ENCODE data around the gene DENND1A.

Gene DENND1A

DNA sequence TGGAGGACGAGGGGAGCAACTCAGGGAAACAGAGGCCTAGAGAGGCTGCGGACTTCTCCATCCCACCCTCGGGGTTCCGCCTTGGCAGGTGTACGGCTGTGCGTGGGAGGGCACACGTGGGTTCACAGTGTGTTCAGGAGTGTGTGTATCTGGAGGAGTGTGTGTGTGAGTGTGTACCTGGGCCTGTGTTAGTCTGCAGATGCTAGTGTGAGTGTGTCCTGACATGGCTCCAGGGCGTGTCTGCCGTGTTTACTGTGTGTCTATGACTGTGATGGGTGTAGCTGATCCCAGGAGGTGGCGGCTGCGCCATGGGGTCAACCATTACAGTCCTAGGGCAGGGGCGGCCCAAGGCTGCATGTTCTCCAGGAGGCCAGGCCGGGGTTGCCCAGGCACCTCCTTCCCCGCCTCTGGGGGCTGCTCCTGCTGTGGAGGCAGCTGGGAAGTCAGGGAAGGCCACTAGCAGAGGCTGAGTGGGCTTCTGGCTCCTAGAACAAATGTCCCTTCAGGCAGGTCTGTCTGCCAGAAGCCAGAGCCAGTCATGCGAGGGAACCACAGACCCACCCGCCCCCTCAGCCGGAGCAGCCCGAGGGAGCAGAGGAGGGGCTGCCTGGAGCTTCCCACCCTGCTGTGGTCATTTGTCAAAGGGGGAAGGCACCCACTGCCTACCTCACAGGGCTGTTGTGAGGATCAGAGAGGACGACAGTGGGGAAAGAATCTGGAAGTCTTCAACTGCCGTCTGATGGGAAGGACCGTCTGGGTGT, 552.5 kb downstream of the DENND1A start:
- DNase-seq (ENCODE audit: low read depth in 3 of 3, low spot score in 1 of 3) = no peak

DNA sequence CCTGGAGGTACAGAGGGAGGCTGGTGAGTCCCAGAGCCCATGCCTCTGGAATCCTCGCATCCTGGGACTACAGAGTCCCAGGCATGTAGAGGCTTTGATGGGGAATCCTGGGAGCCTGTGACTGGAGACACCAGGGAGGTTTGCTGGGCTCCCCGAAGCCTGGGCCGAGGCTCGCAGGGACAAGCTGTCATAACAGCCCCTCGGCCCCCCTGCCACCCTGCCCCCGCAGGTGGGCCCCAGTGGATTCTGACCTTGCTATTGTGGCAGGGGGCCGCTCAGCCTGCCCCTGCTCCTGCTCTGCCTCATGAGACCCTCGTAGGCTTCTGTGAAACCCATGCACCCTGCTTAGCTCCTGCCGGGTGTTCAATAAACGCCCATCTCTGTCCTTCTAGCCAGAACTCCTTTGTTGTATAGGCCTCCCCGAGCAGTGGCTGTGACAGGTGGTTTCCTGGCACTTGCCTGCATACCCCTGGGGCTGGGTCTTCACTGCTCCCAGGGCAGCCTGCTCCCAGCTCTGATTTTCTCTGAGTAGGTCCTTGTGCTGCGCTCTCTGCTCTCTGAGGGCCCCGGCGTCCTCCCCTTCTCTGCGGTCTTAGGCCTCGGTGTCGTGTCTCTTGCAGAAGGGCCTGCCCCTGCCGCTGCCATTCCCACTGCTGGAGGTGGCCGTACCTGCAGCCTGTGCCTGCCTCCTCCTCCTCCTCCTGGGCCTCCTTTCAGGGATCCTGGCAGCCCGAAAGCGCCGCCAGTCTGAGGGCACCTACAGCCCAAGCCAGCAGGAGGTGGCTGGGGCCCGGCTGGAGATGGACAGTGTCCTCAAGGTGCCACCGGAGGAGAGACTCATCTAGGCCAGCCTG, 553.5 kb downstream of the DENND1A start:
- no peak for DNase-seq (ENCODE audit: low read depth in 3 of 3, low spot score in 1 of 3)

DNA sequence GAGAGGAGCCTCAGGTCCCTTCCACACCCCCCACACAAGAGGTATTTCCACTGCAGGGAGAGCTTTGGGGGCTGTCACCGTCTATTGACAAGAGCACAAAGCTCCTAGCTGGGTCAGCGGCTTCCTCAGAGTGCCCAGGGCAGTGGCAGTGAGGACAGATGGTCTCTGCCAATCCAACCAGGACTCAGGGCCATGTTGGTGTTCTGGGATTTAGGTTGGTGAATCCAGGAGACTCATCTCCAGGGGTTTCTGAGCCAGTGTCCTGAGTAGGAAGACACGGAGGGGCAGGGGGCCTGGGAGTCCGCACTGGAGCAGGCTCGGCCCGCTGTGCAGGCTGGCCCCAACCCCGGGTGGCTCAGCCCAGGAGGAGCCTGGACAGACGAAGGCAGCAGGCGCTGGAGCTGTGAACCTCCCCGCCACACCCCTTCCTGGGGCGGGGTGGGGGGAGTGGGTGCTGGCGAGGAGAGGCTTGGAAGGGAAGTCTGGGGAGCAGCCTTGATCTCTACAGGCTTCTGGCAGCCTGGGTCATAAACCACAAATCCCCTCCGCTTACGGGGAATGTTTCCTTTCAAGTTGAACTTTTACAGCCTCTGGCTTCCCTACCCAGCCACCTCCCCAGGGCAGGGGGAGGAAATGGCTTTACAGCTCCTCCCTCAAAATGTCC, 554.3 kb downstream of the DENND1A start:
- DNase-seq (ENCODE audit: low read depth in 3 of 3, low spot score in 1 of 3) = no peak

DNA sequence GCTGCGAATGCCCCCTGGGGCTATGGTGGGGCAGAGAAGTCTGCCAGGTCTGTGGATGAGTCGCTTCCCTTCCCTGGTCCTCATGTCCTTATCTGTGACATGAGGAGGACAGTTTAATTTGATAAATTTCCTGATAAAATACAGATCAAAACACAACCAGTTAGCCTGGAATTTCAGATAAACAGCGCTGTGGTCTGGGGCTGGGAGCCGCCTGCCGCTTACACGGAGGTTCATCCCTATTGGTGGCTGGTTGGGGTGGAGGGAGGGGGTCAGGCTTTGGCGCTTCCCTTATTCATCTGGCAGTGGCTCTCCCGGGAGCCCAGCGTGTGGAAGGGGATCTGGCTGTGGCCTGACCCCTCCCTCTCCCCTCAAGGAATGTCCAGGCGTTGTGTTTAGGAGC, 556.0 kb downstream of the DENND1A start:
- no peak for DNase-seq (ENCODE audit: low read depth in 3 of 3, low spot score in 1 of 3)

DNA sequence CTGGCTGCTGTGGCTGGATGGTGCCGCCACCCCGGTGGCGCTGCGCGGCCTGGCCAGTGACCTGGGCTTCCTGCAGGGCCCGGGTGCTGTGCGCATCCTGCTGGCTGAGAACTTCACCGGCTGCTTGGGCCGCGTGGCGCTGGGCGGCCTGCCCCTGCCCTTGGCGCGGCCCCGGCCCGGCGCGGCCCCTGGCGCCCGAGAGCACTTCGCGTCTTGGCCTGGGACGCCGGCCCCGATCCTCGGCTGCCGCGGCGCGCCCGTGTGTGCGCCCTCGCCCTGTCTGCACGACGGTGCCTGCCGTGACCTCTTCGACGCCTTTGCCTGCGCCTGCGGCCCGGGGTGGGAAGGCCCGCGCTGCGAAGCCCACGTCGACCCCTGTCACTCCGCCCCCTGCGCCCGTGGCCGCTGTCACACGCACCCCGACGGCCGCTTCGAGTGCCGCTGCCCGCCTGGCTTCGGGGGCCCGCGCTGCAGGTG, 556.4 kb downstream of the DENND1A start:
- no peak for DNase-seq (ENCODE audit: low read depth in 3 of 3, low spot score in 1 of 3)

DNA sequence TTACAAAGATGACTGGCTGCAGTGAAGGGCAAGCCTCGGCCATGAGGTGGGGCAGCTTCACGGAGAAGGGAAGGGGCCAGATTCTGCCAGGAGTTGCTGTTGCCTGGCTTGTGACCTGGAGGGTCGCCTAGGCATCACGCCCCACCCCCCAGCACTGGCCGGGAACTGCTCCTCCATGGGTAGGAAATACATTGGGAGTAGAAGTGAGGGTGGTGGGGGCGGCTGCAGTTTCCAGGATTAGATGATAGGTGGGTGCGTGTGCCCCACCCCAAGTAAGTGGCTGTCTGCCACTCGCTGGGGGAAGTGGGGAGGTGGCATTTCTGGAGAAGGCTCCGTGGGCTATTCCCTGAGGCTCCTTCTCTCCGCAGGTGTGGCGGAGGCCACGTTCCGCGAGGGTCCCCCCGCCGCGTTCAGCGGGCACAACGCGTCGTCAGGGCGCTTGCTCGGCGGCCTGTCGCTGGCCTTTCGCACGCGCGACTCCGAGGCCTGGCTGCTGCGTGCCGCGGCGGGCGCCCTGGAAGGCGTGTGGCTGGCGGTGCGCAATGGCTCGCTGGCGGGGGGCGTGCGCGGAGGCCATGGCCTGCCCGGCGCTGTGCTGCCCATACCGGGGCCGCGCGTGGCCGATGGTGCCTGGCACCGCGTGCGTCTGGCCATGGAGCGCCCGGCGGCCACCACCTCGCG, 557.0 kb downstream of the DENND1A start:
- DNase-seq (ENCODE audit: low read depth in 3 of 3, low spot score in 1 of 3) = no peak

DNA sequence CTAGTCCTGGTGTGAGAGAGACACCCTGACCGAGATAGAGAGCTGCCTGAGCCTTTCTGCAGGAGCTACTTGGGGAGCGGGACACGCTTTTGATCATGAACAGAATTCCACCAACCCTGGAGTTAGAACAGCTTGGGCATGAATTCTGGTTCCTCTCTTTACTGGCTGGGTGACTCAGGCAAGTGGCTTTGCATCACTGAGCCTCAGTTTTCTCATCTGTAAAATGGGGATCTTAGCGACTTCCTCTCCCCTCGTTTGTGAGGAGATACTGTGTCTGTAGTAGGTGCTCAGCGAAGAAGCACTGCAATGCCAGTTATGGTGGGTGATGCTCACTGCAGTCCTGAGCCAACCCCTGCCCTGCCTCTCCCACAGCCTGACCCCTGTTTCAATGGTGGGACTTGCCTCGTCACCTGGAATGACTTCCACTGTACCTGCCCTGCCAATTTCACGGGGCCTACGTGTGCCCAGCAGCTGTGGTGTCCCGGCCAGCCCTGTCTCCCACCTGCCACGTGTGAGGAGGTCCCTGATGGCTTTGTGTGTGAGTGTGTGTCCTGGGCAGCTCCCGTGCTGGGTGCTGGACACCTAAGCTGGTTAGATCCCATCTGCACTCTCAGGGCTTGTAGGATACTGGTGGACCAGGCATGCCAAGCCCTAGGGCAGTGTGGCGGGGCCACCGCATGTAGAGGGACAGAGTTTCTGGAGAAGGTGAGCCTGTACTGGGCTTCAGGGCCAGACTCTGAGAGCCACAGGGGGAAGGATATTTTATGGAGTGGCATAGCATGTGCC, 557.9 kb downstream of the DENND1A start:
- DNase-seq (ENCODE audit: low read depth in 3 of 3, low spot score in 1 of 3) = no peak

DNA sequence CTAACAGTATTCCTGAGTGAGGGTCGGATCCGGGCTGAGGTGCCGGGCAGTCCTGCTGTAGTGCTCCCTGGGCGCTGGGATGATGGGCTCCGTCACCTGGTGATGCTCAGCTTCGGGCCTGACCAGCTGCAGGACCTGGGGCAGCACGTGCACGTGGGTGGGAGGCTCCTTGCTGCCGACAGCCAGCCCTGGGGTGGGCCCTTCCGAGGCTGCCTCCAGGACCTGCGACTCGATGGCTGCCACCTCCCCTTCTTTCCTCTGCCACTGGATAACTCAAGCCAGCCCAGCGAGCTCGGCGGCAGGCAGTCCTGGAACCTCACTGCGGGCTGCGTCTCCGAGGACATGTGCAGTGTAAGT, 558.7 kb downstream of the DENND1A start:
- DNase-seq (ENCODE audit: low read depth in 3 of 3, low spot score in 1 of 3) = no peak

DNA sequence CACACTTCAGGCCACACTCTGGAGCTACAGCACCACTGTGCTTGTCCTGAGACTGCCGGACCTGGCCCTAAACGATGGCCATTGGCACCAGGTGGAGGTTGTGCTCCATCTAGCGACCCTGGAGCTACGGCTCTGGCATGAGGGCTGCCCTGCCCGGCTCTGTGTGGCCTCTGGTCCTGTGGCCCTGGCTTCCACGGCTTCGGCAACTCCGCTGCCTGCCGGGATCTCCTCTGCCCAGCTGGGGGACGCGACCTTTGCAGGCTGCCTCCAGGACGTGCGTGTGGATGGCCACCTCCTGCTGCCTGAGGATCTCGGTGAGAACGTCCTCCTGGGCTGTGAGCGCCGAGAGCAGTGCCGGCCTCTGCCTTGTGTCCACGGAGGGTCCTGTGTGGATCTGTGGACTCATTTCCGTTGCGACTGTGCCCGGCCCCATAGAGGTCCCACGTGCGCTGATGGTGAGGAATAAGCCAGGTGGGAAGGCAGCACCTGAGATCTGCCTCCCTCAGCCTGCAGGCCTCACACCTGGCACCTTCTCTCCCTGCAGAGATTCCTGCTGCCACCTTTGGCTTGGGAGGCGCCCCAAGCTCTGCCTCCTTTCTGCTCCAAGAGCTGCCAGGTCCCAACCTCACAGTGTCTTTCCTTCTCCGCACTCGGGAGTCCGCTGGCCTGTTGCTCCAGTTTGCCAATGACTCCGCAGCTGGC, 559.2 kb downstream of the DENND1A start:
- DNase-seq (ENCODE audit: low read depth in 3 of 3, low spot score in 1 of 3) = no peak

DNA sequence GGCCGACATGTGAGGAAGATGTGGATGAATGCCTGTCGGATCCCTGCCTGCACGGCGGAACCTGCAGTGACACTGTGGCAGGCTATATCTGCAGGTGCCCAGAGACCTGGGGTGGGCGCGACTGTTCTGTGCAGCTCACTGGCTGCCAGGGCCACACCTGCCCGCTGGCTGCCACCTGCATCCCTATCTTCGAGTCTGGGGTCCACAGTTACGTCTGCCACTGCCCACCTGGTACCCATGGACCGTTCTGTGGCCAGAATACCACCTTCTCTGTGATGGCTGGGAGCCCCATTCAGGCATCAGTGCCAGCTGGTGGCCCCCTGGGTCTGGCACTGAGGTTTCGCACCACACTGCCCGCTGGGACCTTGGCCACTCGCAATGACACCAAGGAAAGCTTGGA, 559.8 kb downstream of the DENND1A start:
- DNase-seq (ENCODE audit: low read depth in 3 of 3, low spot score in 1 of 3) = no peak

DNA sequence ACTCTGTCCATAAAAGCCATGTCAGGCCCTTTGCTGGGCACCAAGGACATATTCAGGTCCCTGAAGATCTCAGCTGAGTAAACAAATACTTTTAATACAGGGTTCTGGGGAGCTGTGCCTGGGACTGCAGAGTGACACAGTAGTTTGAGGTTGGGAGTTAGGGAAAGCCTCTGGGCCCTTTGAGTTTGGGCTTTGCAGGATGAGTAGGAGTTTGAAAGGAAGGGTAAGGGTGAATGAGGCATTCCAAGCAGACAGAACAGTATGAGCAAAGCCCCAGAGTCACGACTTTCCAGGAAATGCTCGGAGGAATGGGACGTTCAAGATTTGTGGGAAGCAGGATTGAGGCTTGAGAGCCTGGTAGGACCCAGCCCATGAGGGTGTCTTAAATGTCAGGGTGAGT, 560.6 kb downstream of the DENND1A start:
- no peak for DNase-seq (ENCODE audit: low read depth in 3 of 3, low spot score in 1 of 3)

DNA sequence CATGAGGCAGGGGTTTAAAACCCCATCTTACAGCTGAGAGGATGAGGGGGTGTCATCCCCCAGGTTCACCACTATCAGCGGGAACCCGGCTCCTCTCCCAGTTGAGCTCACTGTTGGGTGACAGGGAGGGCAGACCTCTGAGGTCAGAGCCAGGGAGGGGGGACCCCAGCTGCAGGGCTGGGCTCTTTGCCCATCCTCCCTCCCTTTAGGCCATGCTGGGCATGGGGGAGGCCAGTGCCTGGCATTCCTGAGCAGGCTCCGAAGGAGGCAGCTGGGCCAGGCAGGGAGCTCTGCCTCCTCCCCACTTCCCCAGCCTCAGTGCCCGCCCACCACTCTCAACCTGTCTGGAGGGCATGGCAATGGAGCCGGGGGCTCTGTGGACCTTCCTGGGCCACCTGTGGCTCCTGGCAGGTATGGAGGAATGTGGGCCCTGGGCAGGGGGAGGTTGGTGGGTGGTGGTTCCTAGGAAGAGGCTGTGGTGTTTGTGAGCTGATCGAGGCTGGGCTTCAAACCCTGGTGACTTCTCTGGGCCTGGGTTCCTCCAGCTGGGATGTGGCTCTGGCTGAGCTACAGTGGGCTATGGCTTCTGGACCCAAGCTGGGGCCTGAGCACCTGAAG, 561.3 kb downstream of the DENND1A start:
- DNase-seq (ENCODE audit: low read depth in 3 of 3, low spot score in 1 of 3) = no peak

DNA sequence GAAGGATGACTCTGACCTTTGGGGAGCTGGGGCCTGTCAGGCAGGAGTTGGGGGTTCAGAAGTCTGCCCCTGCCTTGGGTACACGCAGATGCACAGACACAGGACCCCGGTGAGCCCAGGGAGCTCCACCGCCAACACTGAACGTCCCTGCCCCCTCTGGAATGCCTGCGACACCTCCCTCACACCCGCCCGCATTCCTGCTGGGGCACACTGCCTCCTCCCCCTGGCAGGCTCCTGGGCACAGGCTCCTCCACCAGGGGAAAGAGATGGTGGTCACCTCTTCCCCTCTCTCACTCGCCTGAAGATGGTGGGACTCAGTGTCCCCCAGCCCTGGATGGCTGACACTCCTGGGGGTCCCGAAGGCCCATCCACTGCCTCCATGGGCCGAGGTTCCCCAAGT, 561.9 kb downstream of the DENND1A start:
- no peak for DNase-seq (ENCODE audit: low read depth in 3 of 3, low spot score in 1 of 3)

DNA sequence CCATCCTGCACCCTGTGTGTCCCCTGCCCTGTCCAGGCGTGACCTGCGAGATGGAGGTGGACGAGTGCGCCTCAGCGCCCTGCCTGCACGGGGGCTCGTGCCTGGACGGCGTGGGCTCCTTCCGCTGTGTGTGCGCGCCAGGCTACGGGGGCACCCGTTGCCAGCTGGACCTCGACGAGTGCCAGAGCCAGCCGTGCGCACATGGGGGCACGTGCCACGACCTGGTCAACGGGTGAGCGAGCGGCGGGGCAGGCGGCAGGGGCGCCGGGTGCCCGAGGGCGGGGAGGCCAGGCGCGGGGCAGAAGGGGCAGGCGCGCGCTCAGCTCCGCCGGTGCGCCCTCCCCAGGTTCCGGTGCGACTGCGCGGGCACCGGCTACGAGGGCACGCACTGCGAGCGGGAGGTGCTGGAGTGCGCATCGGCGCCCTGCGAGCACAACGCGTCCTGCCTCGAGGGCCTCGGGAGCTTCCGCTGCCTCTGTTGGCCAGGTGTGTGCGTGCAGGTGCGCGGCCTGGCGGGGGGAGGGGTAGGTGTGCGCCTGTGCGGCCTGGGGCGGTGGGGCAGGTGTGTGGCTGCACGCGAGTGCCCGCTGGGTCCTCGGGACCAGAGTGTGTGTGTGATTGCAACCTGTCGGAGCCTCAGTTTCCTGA, 563.9 kb downstream of the DENND1A start:
- DNase-seq (ENCODE audit: low read depth in 3 of 3, low spot score in 1 of 3) = no peak

DNA sequence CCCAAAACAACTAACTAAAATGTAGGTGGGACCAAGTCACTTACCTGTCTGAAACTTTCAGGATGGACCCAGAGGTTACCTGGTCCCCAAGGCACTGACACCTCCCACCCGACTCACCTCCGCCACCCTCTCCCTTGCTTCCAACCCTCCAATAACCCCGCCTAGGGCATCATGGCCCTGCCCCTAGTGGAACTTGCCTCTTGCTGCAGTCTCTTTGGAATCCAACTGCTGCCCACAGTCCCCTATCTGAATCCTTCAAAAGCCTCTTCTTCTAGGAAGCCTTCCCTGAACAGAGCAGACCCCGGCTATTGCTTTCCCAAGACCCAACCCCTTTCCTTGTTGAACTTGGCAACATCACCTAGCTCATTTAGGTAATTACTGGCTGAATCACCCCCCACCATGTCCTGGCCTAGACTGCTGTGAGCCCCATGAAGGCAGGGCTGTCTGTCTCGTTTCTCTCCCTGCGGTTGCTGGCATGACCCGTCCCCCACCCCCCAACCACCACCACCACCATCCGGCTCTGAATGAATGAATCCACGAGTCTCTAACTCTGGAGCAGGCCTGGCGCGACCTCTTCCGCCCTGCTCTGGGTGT, 564.5 kb downstream of the DENND1A start:
- DNase-seq (ENCODE audit: low read depth in 3 of 3, low spot score in 1 of 3) = no peak

DNA sequence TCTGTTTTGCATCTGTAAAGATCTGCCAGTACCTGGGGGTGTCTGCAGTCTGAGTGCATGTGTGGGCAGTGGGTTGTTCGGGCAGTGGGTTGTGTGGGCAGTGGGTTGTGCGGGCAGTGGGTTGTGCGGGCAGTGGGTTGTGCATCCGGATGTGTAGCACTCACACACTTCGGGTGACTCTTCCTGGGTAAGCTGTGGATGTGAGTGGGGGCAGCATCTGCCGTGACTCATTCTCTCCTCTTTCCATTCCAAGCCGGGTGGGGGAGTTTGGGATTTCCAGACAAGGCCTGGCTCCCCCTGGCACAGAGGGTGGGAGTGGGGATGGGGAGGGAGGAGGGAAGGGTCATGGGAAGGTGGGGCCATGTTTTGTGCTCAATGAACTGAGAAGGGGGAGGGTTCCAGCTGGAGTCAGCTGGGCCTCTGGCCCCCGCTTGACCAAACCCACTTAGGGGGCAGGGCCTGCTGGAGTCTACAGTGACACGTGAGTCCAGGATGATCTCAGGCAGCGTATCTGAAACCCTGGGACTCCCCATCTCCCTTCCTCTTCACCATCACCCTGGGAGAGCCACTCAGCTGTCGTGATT, 565.6 kb downstream of the DENND1A start:
- no peak for DNase-seq (ENCODE audit: low read depth in 3 of 3, low spot score in 1 of 3)

DNA sequence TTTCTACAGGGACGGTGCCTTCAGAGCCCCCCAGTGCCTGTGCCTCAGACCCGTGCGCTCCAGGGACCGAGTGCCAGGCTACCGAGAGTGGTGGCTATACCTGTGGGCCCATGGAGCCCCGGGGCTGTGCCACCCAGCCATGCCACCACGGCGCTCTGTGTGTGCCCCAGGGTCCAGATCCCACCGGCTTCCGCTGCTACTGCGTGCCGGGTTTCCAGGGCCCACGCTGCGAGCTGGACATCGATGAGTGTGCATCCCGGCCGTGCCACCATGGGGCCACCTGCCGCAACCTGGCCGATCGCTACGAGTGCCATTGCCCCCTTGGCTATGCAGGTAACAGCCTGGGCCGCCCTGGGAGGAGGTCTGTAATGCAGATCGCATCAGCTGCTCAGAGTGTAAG, 567.1 kb downstream of the DENND1A start:
- no peak for DNase-seq (ENCODE audit: low read depth in 3 of 3, low spot score in 1 of 3)
